NCI-H2196 treated with DMSO at 0.1 percent for 48 hours (cell line): Measurements from ENCODE around the gene POLR2I.

ENCODE experiments used
- DNase-seq: peaks from one replicate; lab custom pipeline; 2025; ENCODE audit not compliant: unreplicated experiment; lab: John Stamatoyannopoulos, UW

Gene POLR2I

DNA sequence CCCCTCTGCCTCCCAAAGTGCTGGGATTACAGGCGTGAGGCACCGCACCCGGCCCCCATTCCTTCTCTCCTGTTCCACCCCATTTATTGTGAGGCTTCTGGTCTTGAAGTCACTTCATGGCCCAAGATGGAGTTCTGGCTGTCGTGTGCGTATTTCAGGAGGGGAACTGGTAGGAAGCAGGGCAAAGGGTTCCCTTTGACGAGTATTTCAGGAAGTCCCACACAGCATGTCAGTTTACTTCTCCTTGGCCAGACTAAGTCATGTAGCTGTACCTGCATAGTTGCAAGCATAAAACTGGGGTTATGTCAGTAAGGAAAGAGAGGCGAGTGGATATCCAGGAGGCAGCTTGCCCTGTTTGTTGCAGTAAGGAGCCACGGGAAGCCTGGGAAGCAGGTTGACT is 49.8 kb downstream of the POLR2I start:
- no peak for DNase-seq
